Upper lobe of right lung (tissue), 1 donor: Measurements from ENCODE around the gene VPREB3. TPM values are rescaled to one million over a fixed set of nuclear protein-coding genes. Genes with fewer than 3 reads are reported as not detected.

ENCODE experiments used
- ATAC-seq: fragments of 200-7000 bp; cut with Tn5 transposase; one replicate; pipeline ENCODE4 v1.9.1; 2020; ENCODE audit warnings: mild to moderate bottlenecking, moderate library complexity
- DNase-seq: peaks from one replicate; pipeline ENCODE4 v3.0.0-alpha.2; 2020
- H3K27ac ChIP-seq: fragments of 200-600 bp; one replicate; pipeline ENCODE4 v1.8.0; 2022
- H3K27me3 ChIP-seq: fragments of 200-600 bp; one replicate; pipeline ENCODE4 v1.8.0; 2022; ENCODE audit warnings: mild to moderate bottlenecking
- H3K36me3 ChIP-seq: fragments of 200-600 bp; one replicate; pipeline ENCODE4 v1.8.0; 2022
- H3K4me1 ChIP-seq: fragments of 200-600 bp; one replicate; pipeline ENCODE4 v1.8.0; 2022
- H3K4me3 ChIP-seq: fragments of 200-600 bp; one replicate; pipeline ENCODE4 v1.8.0; 2022; ENCODE audit warnings: mild to moderate bottlenecking
- H3K9me3 ChIP-seq: fragments of 200-600 bp; one replicate; pipeline ENCODE4 v1.8.0; 2022
- intact Hi-C: fragments of 100-400 bp; cut with DNase I; formaldehyde crosslinking; loops from one replicate; pipeline ENCODE4 v1.11.0; 2022
- total RNA-seq: library from RNA; stranded (reverse); fragmentation: NEBNext Ultra II Directional; extraction: Animal tissue kit (Norgen Biotek cat#: 25700); gene quantifications from one replicate; pipeline ENCODE4 v1.2.1, GENCODE V29; 2021
- TF ChIP-seq, protein P1 (sequence below): fragments of 200-600 bp; IDR thresholded peaks from one replicate; pipeline ENCODE4 v1.8.0; 2022; ENCODE audit warnings: antibody characterized with exemption
- donor health status: DM: no; HTN: yes; CAD: no; lungs with severe emphysema.

The VPREB3 gene
- total RNA-seq, 1 donor from 2014 or later: not detected

DNA sequence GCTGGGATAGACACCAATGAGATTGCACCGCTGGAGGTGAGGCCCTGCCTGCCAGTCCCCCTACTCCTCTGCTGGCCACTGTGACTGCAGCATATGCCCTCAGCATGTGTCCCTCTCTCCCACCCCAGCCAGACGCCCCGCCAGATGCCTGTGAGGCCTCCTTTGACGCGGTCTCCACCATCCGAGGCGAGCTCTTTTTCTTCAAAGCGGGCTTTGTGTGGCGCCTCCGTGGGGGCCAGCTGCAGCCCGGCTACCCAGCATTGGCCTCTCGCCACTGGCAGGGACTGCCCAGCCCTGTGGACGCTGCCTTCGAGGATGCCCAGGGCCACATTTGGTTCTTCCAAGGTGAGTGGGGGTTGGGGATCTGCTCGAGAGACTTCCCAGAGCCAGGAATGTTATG, 26.8 kb upstream of the VPREB3 start:
- ATAC-seq: no peak
- intact Hi-C loops: no loop called here
- TF ChIP-seq, protein P1, sequence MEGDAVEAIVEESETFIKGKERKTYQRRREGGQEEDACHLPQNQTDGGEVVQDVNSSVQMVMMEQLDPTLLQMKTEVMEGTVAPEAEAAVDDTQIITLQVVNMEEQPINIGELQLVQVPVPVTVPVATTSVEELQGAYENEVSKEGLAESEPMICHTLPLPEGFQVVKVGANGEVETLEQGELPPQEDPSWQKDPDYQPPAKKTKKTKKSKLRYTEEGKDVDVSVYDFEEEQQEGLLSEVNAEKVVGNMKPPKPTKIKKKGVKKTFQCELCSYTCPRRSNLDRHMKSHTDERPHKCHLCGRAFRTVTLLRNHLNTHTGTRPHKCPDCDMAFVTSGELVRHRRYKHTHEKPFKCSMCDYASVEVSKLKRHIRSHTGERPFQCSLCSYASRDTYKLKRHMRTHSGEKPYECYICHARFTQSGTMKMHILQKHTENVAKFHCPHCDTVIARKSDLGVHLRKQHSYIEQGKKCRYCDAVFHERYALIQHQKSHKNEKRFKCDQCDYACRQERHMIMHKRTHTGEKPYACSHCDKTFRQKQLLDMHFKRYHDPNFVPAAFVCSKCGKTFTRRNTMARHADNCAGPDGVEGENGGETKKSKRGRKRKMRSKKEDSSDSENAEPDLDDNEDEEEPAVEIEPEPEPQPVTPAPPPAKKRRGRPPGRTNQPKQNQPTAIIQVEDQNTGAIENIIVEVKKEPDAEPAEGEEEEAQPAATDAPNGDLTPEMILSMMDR: no peak

GRCh38 chr22:23780146-23780748, 26.0 kb upstream of the VPREB3 start:
- H3K27ac ChIP-seq: no peak overlapping the region
- no peak for DNase-seq
- no peaks in the 10 kb centered on the region for H3K36me3 ChIP-seq
- no peak for ATAC-seq
- H3K9me3 ChIP-seq: no peaks in the 10 kb centered on the region
- no peaks in the 10 kb centered on the region for H3K27me3 ChIP-seq
- no peak overlapping the region for H3K4me3 ChIP-seq
- TF ChIP-seq, protein P1: no peak
- intact Hi-C loops: no loop called here
- H3K4me1 ChIP-seq: no peaks in the 10 kb centered on the region

More for the DNA sequence above, 26.8 kb upstream of the VPREB3 start:
- Histone ChIP-seq H3K36me3 (no peaks in the 10 kb centered on the region), H3K27ac (no peak overlapping the region), H3K9me3 (no peaks in the 10 kb centered on the region), H3K4me3 (no peak overlapping the region), H3K27me3 (no peaks in the 10 kb centered on the region), H3K4me1 (peaks cover 1% of the 10 kb centered on the region)
- no peak for DNase-seq

DNA sequence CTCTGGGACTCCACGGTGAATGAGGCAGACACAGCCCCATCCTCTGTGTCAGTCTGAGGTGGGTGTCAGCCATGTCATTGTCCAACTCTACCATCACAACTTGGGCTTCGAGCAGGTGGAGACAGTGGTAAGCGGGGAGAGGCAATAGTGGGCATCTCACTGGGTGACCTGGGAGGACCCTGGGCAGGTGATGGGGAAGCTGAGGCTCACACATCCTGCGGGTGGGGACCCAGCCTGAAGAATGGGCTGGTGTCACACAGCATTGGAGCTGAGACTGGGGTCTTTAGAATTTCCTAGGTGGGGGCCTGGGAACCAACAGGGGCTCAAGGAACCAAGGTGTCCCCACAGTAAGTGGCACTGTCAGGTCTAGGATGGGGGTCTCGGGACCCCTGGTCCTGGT, 25.5 kb upstream of the VPREB3 start:
- Histone ChIP-seq H3K27ac (no peak overlapping the region), H3K9me3 (no peaks in the 10 kb centered on the region), H3K4me3 (no peak overlapping the region), H3K27me3 (no peaks in the 10 kb centered on the region), H3K36me3 (no peaks in the 10 kb centered on the region), H3K4me1 (no peaks in the 10 kb centered on the region)
- intact Hi-C loops: loop anchor here (10.0 kb wide), 1 partner anchor 65 kb away; no protein-coding TSS in a partner anchor
- DNase-seq (no peak), ATAC-seq (no peak)
- TF ChIP-seq, protein P1: no peak

- Histone ChIP-seq H3K27ac (no peak overlapping the region), H3K9me3 (no peaks in the 10 kb centered on the region), H3K4me3 (no peak overlapping the region), H3K27me3 (no peaks in the 10 kb centered on the region), H3K4me1 (no peaks in the 10 kb centered on the region), H3K36me3 (no peaks in the 10 kb centered on the region)
- TF ChIP-seq, protein P1: no peak
- DNase-seq (no peak), ATAC-seq (no peak)
- intact Hi-C loops: loop anchor here (10.0 kb wide), 1 partner anchor 66 kb away; no protein-coding TSS in a partner anchor
Observed at GRCh38 chr22:23779083-23779482, 24.9 kb upstream of the VPREB3 start.

- H3K27me3 ChIP-seq: no peaks in the 10 kb centered on the region
- no peak overlapping the region for H3K4me3 ChIP-seq
- no peaks in the 10 kb centered on the region for H3K9me3 ChIP-seq
- no peak for DNase-seq
- H3K36me3 ChIP-seq: no peaks in the 10 kb centered on the region
- no peak for ATAC-seq
- H3K27ac ChIP-seq: no peak overlapping the region
- TF ChIP-seq, protein P1: no peak
- H3K4me1 ChIP-seq: no peaks in the 10 kb centered on the region
- intact Hi-C loops: loop anchor here (10.0 kb wide), 1 partner anchor 66 kb away; no protein-coding TSS in a partner anchor
Observed at GRCh38 chr22:23778577-23778900, 24.3 kb upstream of the VPREB3 start.
